Measurements from ENCODE around the gene NDUFAF7. TPM values are rescaled to one million over a fixed set of nuclear protein-coding genes. Genes with fewer than 3 reads are reported as not detected.

Gene NDUFAF7
- total and polyA plus RNA-seq, 9 of the 15 experiments (the other 6 are each of a cell fraction or from before 2014, with no cell fraction given): 14.9 to 41.6 (median 23.9) TPM

DNA sequence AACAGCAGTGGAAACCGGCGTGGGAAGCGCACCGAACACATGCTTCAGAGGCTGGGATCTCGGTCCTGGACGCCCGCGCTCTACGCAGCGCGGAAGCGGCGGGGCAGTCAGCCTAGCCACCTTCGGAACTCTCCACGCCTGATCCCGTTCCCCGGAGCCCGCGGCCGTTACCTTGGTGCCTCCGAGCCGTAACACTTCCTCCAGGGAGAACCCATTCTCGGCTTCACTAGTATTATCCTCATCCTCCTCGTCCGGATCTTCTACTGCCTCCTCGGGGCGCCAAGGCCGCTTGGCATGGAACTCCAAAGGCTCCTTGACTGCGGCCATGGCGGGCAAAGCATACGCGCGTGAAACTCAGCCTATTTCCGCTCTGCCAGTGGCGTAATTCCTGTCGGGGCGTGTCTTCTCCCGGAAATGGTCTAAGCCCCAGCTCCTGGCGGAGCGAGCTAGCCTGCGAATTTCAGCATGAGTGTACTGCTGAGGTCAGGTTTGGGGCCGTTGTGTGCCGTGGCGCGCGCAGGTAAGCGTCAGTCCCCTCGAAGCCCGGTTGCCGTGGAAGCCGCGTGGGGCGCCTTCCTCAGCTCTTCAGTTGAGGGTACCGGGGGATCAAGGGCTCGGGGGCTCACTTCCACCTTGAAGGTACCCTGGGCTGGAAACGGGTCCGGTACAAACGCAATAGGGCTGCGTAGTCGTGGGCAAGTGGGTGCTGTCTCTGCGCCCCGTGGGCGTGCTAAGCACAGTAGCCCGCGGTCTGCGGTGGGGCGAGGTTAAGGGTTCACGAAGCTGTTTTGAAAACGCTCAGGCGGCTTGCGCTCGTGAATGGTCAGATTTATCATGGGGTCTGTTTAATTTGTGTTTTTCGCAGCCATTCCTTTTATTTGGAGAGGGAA is at the start of gene NDUFAF7, which contains the start of gene CEBPZ (continued):
- 0 out of 2 replicates have a peak, but pooled peaks have one; percentile 54 for TF ChIP-seq HCFC1 (IDR thresholded peaks at IDR 0.05; ENCODE audit: low read depth, low read length)
- TF ChIP-seq PTRF (tag; IDR thresholded peaks at IDR 0.05): no peak
- TF ChIP-seq UBTF (IDR thresholded peaks at IDR 0.05; ENCODE audit: borderline replicate concordance in 1 of 2, low read depth in 2 of 2, low read length in 2 of 2): peak in 1 of 2 experiments; percentile 21; a peak in 1 of 4 replicates
- TF ChIP-seq C11orf30 (IDR thresholded peaks at IDR 0.05; ENCODE audit: low read depth): peak; percentile 82
- TF ChIP-seq KDM2B (CRISPR knock-in tag; IDR thresholded peaks at IDR 0.05): no peak
- TF ChIP-seq, protein P1, sequence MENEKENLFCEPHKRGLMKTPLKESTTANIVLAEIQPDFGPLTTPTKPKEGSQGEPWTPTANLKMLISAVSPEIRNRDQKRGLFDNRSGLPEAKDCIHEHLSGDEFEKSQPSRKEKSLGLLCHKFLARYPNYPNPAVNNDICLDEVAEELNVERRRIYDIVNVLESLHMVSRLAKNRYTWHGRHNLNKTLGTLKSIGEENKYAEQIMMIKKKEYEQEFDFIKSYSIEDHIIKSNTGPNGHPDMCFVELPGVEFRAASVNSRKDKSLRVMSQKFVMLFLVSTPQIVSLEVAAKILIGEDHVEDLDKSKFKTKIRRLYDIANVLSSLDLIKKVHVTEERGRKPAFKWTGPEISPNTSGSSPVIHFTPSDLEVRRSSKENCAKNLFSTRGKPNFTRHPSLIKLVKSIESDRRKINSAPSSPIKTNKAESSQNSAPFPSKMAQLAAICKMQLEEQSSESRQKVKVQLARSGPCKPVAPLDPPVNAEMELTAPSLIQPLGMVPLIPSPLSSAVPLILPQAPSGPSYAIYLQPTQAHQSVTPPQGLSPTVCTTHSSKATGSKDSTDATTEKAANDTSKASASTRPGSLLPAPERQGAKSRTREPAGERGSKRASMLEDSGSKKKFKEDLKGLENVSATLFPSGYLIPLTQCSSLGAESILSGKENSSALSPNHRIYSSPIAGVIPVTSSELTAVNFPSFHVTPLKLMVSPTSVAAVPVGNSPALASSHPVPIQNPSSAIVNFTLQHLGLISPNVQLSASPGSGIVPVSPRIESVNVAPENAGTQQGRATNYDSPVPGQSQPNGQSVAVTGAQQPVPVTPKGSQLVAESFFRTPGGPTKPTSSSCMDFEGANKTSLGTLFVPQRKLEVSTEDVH (IDR thresholded peaks at IDR 0.05; ENCODE audit: low read depth, partially characterized antibody): peak; percentile 87
- peak in 1 of 2 experiments; percentile 71; a peak in 2 of 4 replicates for TF ChIP-seq MAZ (CRISPR knock-in tag; conservative IDR thresholded peaks at IDR 0.05 in 1 of 2, IDR thresholded peaks at IDR 0.05 in 1 of 2)
- no peak for TF ChIP-seq ZNF445 (CRISPR knock-in tag; IDR thresholded peaks at IDR 0.05; ENCODE audit: low read depth)
- TF ChIP-seq RBM22 (IDR thresholded peaks at IDR 0.05; ENCODE audit: low read depth, low read length, poor library complexity, severe bottlenecking): no peak
- TF ChIP-seq MBD2 (IDR thresholded peaks at IDR 0.05; ENCODE audit: borderline replicate concordance, low read depth): peak; percentile 30; the same call in 1 of the 2 replicates
- no peak for TF ChIP-seq BRD4 (IDR thresholded peaks at IDR 0.05)
- TF ChIP-seq LARP7 (IDR thresholded peaks at IDR 0.05): no peak
- TF ChIP-seq CBX8 (IDR thresholded peaks at IDR 0.05; ENCODE audit: borderline replicate concordance, extremely low read depth, low read depth, low read length, poor library complexity, severe bottlenecking): no peak
- TF ChIP-seq ZNF395 (CRISPR knock-in tag; IDR thresholded peaks at IDR 0.05): 0 out of 2 replicates have a peak, but pooled peaks have one; percentile 45
- no peak for TF ChIP-seq ZBTB1 (CRISPR knock-in tag; IDR thresholded peaks at IDR 0.05; ENCODE audit: borderline replicate concordance, low read depth)
- TF ChIP-seq PRMT5 (CRISPR knock-in tag; IDR thresholded peaks at IDR 0.05): no peak
- TF ChIP-seq CBX5 (IDR thresholded peaks at IDR 0.05; ENCODE audit: borderline replicate concordance, low read depth): no peak
- no peak for TF ChIP-seq HDAC6 (IDR thresholded peaks at IDR 0.05; ENCODE audit: low read depth, low read length)
- no peak for TF ChIP-seq SP1 (CRISPR knock-in tag; IDR thresholded peaks at IDR 0.05)
- TF ChIP-seq MTA2 (IDR thresholded peaks at IDR 0.05; ENCODE audit: low read depth): no peak
- peak; percentile 87; the same call in 1 of the 2 replicates for TF ChIP-seq GTF2E2 (tag; IDR thresholded peaks at IDR 0.05)

Data from K562 (cell line).